Duodenal mucosa (tissue), 2 donors: ENCODE results near the gene PPEF1.
"Not testable (repeated sequence)": the region's sequence is repeated elsewhere in the genome, so short reads cannot be mapped to it uniquely, and the experiment has no call there.

Experiments
- H3K27ac ChIP-seq: one replicate; pipeline ENCODE4 v1.7.0; 2013; ENCODE audit warnings: low read depth, low read length
- H3K27me3 ChIP-seq, 2 donors: one replicate each; pipeline ENCODE4 v1.7.0; 2013; ENCODE audit warnings: low read length in 2 of 2, control low read depth in 1 of 2; ENCODE audit not compliant: insufficient read depth in 2 of 2, control insufficient read depth in 1 of 2
- H3K36me3 ChIP-seq, 2 donors: one replicate each; pipeline ENCODE4 v1.7.0; 2013; ENCODE audit warnings: low read length in 2 of 2, control low read depth in 1 of 2; ENCODE audit not compliant: insufficient read depth in 2 of 2, control insufficient read depth in 1 of 2
- H3K4me1 ChIP-seq, 2 donors: one replicate each; pipeline ENCODE4 v1.7.0; 2013; ENCODE audit warnings: low read length in 2 of 2, control low read depth in 1 of 2; ENCODE audit not compliant: insufficient read depth in 2 of 2, control insufficient read depth in 1 of 2
- H3K4me3 ChIP-seq, 2 donors: one replicate each; pipeline ENCODE4 v1.7.0; 2013; ENCODE audit warnings: low read length in 2 of 2, low read depth in 1 of 2
- H3K9ac ChIP-seq, 2 donors: one replicate each; pipeline ENCODE4 v1.7.0; 2013; ENCODE audit warnings: low read length in 2 of 2, low read depth in 1 of 2
- H3K9me3 ChIP-seq, 2 donors: one replicate each; pipeline ENCODE4 v1.7.0; 2013; ENCODE audit warnings: low read length in 2 of 2, control low read depth in 1 of 2; ENCODE audit not compliant: control insufficient read depth in 1 of 2

The PPEF1 gene

GRCh38 chrX:18792828-18793227 lies 85.4 kb downstream of the PPEF1 start:
- H3K27ac ChIP-seq = no peak overlapping the region
- H3K4me3 ChIP-seq = no peak overlapping the region

GRCh38 chrX:18793601-18794089 lies 86.2 kb downstream of the PPEF1 start:
- Histone ChIP-seq H3K4me3 (no peak overlapping the region), H3K27ac (no peak overlapping the region), H3K4me1 (no peaks in the 10 kb centered on the region), H3K9ac (no peak overlapping the region), H3K27me3 (no peaks in the 10 kb centered on the region), H3K9me3 (no peaks in the 10 kb centered on the region), H3K36me3 (no peaks in the 10 kb centered on the region)

More at GRCh38 chrX:18792828-18793227, 85.4 kb downstream of the PPEF1 start:
- no peaks in the 10 kb centered on the region for H3K36me3 ChIP-seq
- H3K27me3 ChIP-seq = no peaks in the 10 kb centered on the region
- no peak overlapping the region for H3K9ac ChIP-seq
- H3K9me3 ChIP-seq = no peaks in the 10 kb centered on the region
- H3K4me1 ChIP-seq = no peaks in the 10 kb centered on the region

GRCh38 chrX:18797141-18797540 lies 89.7 kb downstream of the PPEF1 start:
- H3K4me3 ChIP-seq = no peak overlapping the region
- H3K9me3 ChIP-seq = no peaks in the 10 kb centered on the region
- no peaks in the 10 kb centered on the region for H3K4me1 ChIP-seq

GRCh38 chrX:18799911-18800310 lies 92.5 kb downstream of the PPEF1 start:
- Histone ChIP-seq H3K4me1 (no peaks in the 10 kb centered on the region), H3K27ac (no peak overlapping the region), H3K27me3 (no peaks in the 10 kb centered on the region), H3K4me3 (no peak overlapping the region), H3K36me3 (no peaks in the 10 kb centered on the region), H3K9ac (no peak overlapping the region), H3K9me3 (no peaks in the 10 kb centered on the region)

More at GRCh38 chrX:18797141-18797540, 89.7 kb downstream of the PPEF1 start:
- no peak overlapping the region for H3K27ac ChIP-seq
- no peak overlapping the region for H3K9ac ChIP-seq
- H3K36me3 ChIP-seq = no peaks in the 10 kb centered on the region
- no peaks in the 10 kb centered on the region for H3K27me3 ChIP-seq

DNA sequence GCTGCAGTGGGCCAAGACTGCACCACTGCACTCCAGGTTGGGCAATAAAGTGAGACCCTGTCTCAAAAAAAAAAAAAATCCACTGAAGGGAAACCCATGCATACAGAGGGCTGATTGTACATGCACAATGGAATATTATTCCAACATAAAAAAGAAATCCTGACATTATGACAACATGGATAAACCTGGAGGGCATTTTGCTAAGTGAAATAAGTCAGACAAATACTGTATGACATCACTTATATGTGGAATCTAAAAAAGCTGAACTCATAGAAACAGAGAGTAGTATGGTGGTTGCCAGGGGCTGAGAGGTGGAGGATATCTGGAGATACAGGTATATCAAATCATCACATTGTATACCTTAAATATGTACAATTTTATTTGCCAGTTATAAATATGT lies 102.2 kb downstream of the PPEF1 start:
- H3K27ac ChIP-seq = no peak overlapping the region
- H3K4me3 ChIP-seq = no peak overlapping the region
- no peaks in the 10 kb centered on the region for H3K9me3 ChIP-seq
- H3K9ac ChIP-seq = no peak overlapping the region
- no peaks in the 10 kb centered on the region for H3K4me1 ChIP-seq
- no peaks in the 10 kb centered on the region for H3K27me3 ChIP-seq
- no peaks in the 10 kb centered on the region for H3K36me3 ChIP-seq

- Histone ChIP-seq H3K27ac (no peak overlapping the region), H3K36me3 (no peaks in the 10 kb centered on the region), H3K4me3 (no peak overlapping the region), H3K9me3 (no peaks in the 10 kb centered on the region), H3K4me1 (no peaks in the 10 kb centered on the region), H3K9ac (no peak overlapping the region), H3K27me3 (no peaks in the 10 kb centered on the region)
Observed at GRCh38 chrX:18810416-18810815, 103.0 kb downstream of the PPEF1 start.

DNA sequence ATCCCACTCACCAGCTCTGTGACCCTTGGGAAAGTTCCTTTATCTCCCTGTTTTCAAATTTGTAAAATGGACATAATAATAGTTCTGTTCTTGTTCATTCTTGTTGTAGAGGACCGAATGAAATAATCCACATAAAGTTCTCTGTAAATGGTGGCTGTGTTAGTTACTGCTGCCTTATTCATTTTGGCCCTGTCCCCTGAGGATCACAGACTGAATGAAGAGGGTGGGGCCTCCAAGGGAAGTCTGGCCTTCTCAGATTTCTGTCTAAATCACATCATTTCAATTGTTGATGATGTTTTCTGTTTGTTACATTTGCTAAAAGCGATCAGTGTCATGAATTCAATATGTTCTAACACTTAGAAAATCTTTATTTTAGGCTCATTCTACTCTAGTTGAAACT lies 117.9 kb downstream of the PPEF1 start:
- H3K4me1 ChIP-seq = no peaks in the 10 kb centered on the region
- no peaks in the 10 kb centered on the region for H3K9me3 ChIP-seq
- no peak overlapping the region for H3K4me3 ChIP-seq
- H3K9ac ChIP-seq = no peak overlapping the region
- H3K36me3 ChIP-seq = no peaks in the 10 kb centered on the region
- H3K27ac ChIP-seq = no peak overlapping the region
- no peaks in the 10 kb centered on the region for H3K27me3 ChIP-seq

DNA sequence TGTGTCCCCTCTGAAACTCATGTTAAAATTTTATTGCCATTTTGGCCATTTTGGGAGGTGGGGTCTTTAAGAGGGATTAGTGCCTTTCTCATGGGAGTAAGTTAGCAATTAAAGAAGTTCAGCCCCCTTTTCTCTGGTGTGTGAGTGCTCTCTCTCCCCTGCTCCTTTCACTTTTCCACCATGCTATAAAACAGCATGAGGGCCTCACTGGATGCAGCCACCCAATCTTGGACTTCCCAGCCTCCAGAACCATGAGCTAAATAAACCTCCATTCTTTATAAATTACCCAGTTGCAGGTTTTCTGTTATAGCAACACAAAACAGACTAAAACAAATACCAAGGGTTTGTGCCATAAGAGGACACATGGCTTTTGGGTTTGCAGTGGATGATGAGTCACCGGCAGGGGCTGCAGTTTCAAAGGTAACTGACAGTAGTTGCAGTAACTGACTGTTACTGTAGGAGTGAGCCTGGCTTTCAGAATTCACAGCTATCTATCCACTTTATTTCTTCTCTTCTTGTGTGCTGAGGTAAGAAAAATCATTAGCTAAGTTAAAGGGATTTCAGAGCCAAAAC lies 121.5 kb downstream of the PPEF1 start:
- H3K27me3 ChIP-seq = no peaks in the 10 kb centered on the region
- no peaks in the 10 kb centered on the region for H3K9me3 ChIP-seq
- H3K27ac ChIP-seq = no peak overlapping the region
- H3K9ac ChIP-seq = no peak overlapping the region
- no peaks in the 10 kb centered on the region for H3K36me3 ChIP-seq
- no peak overlapping the region for H3K4me3 ChIP-seq
- no peaks in the 10 kb centered on the region for H3K4me1 ChIP-seq

- Histone ChIP-seq H3K9ac (no peak overlapping the region), H3K27ac (no peak overlapping the region), H3K36me3 (no peaks in the 10 kb centered on the region), H3K9me3 (no peaks in the 10 kb centered on the region), H3K27me3 (no peaks in the 10 kb centered on the region), H3K4me1 (no peaks in the 10 kb centered on the region), H3K4me3 (no peak overlapping the region)
Observed at GRCh38 chrX:18833071-18833731, 125.8 kb downstream of the PPEF1 start.

GRCh38 chrX:18847901-18848300 lies 140.5 kb downstream of the PPEF1 start:
- H3K9me3 ChIP-seq = not testable (repeated sequence)

More at GRCh38 chrX:18847901-18848300, 140.5 kb downstream of the PPEF1 start:
- not testable (repeated sequence) for H3K4me3 ChIP-seq, H3K9ac ChIP-seq, H3K27ac ChIP-seq, H3K4me1 ChIP-seq, H3K27me3 ChIP-seq, H3K36me3 ChIP-seq
